ENCODE data around the gene OR1J2. TPM values are rescaled to one million over a fixed set of nuclear protein-coding genes. Genes with fewer than 3 reads are reported as not detected.
"Not testable (repeated sequence)": the region's sequence is repeated elsewhere in the genome, so short reads cannot be mapped to it uniquely, and the experiment has no call there.

OR1J2 gene
- polyA plus RNA-seq, 4 donors, result not detected

DNA sequence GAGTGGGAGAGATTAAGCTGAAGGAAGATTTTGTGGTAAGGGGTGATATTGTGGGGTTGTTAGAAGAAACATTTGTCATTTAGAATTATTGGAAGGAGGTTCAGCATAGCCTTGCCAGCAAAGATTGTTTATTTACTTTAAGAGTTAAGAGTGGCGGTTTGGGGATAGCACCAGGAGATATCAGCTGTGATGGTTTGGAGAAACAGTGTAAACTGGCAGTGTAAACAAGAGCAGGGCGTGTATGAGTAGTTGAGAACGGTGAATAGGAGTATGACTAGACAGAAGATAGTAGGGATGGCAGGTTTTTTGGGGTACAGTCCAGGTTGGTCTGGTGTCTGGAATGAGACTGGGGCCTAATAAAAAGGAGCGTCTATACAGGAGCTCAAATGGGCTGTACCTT, 20.6 kb downstream of the OR1J2 start:
- 31 to 60% (median 58%) methylated on average over 4 of the region's 4 CpGs for WGBS, 3 donors
- H3K27me3 ChIP-seq (ENCODE audit: control insufficient read depth in 3 of 3, insufficient read depth in 3 of 3, low read length in 3 of 3); H3K36me3 ChIP-seq (ENCODE audit: control insufficient read depth in 3 of 3, insufficient read depth in 2 of 3, low read depth in 1 of 3, low read length in 3 of 3); DNase-seq; H3K4me1 ChIP-seq (ENCODE audit: control insufficient read depth in 3 of 3, insufficient read depth in 2 of 3, low read depth in 1 of 3, low read length in 2 of 3); H3K9me3 ChIP-seq (ENCODE audit: control insufficient read depth in 2 of 2, insufficient read depth in 1 of 2, low read depth in 1 of 2, low read length in 1 of 2); FAIRE-seq; H3K27ac ChIP-seq (ENCODE audit: low read depth in 1 of 3, low read length in 2 of 3); H3K4me3 ChIP-seq (ENCODE audit: low read depth in 1 of 3, low read length in 3 of 3): not testable (repeated sequence)

DNA sequence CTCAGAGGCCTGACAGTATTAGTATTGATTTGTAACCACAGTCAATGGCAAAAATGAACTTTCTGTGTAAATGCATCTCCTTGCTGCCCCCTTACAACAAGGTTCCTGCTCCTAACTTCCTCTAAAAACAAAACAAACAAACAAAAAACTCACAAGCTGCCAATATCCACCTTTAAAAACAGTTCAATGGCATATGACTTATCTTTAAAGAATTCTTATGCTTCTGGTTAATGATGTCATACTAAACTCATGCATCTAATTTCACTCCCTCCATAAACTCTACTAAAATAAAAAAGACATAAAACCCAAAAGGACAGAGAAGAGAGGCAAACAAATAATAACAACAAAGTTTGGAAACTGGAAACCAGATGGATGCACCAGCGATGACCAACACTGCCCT, 25.5 kb downstream of the OR1J2 start:
- H3K4me3 ChIP-seq (ENCODE audit: low read depth in 1 of 3, low read length in 3 of 3), result no peak overlapping the region
- no peak for FAIRE-seq

DNA sequence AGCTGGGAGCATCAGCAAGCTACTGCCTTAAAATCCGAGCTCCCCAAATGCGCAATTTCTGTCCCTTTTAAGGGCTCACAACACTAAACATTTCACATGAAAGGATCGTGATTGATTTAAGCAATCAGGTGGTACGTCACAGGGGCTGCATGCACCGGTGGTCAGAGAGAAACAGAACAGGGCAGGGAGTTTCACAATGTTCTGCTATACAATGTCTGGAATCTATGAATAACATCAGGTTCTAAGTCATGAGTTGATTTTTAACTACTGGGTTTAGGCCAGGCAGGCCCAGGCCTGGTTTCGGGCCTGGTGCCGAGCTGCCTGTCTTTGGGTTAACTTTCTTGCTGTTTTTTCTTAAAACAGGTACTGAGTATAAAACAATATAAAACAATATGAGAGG, 26.5 kb downstream of the OR1J2 start:
- H3K27ac ChIP-seq (ENCODE audit: low read depth in 1 of 3, low read length in 2 of 3); FAIRE-seq; H3K4me1 ChIP-seq (ENCODE audit: control insufficient read depth in 3 of 3, insufficient read depth in 2 of 3, low read depth in 1 of 3, low read length in 2 of 3); H3K4me3 ChIP-seq (ENCODE audit: low read depth in 1 of 3, low read length in 3 of 3); H3K27me3 ChIP-seq (ENCODE audit: control insufficient read depth in 3 of 3, insufficient read depth in 3 of 3, low read length in 3 of 3); H3K9me3 ChIP-seq (ENCODE audit: control insufficient read depth in 2 of 2, insufficient read depth in 1 of 2, low read depth in 1 of 2, low read length in 1 of 2); DNase-seq; H3K36me3 ChIP-seq (ENCODE audit: control insufficient read depth in 3 of 3, insufficient read depth in 2 of 3, low read depth in 1 of 3, low read length in 3 of 3): not testable (repeated sequence)
- 66 to 80% (median 69%) methylated on average over 7 of the region's 7 CpGs for WGBS, 3 donors

More for the DNA sequence above, 25.5 kb downstream of the OR1J2 start:
- no peaks in the 10 kb centered on the region for H3K4me1 ChIP-seq (ENCODE audit: control insufficient read depth in 3 of 3, insufficient read depth in 2 of 3, low read depth in 1 of 3, low read length in 2 of 3)
- H3K36me3 ChIP-seq (ENCODE audit: control insufficient read depth in 3 of 3, insufficient read depth in 2 of 3, low read depth in 1 of 3, low read length in 3 of 3), result no peaks in the 10 kb centered on the region
- H3K9me3 ChIP-seq (ENCODE audit: control insufficient read depth in 2 of 2, insufficient read depth in 1 of 2, low read depth in 1 of 2, low read length in 1 of 2), result no peaks in the 10 kb centered on the region
- WGBS, 3 donors, result 90 to 95% (median 93%) methylated on average over 1 of the region's 1 CpG
- no peaks in the 10 kb centered on the region for H3K27me3 ChIP-seq (ENCODE audit: control insufficient read depth in 3 of 3, insufficient read depth in 3 of 3, low read length in 3 of 3)
- no peak for DNase-seq
- no peak overlapping the region for H3K27ac ChIP-seq (ENCODE audit: low read depth in 1 of 3, low read length in 2 of 3)

DNA sequence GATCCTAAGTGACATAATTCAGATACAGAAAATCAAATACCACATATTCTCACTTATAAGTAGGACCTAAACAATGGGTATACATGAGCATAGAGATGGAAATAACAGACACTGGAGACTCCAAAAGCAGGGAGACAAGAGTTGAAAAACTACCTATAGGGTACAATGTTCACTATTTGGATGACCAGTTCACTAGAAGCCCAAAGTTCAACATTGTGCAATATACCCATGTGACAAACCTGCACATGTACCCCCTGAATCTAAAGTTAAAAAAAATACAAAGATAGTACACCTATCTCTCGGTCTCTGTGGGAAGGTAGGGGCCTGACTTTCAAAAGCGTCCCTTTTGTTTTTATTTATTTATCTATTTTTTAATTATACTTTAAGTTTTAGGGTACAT, 28.2 kb downstream of the OR1J2 start:
- 57 to 67% (median 64%) methylated on average over 2 of the region's 2 CpGs for WGBS, 3 donors
- H3K4me3 ChIP-seq (ENCODE audit: low read depth in 1 of 3, low read length in 3 of 3), result no peak overlapping the region
- no peaks in the 10 kb centered on the region for H3K9me3 ChIP-seq (ENCODE audit: control insufficient read depth in 2 of 2, insufficient read depth in 1 of 2, low read depth in 1 of 2, low read length in 1 of 2)
- no peaks in the 10 kb centered on the region for H3K36me3 ChIP-seq (ENCODE audit: control insufficient read depth in 3 of 3, insufficient read depth in 2 of 3, low read depth in 1 of 3, low read length in 3 of 3)
- H3K27ac ChIP-seq (ENCODE audit: low read depth in 1 of 3, low read length in 2 of 3), result no peak overlapping the region
- DNase-seq, result no peak
- FAIRE-seq, result no peak
- no peaks in the 10 kb centered on the region for H3K4me1 ChIP-seq (ENCODE audit: control insufficient read depth in 3 of 3, insufficient read depth in 2 of 3, low read depth in 1 of 3, low read length in 2 of 3)
- H3K27me3 ChIP-seq (ENCODE audit: control insufficient read depth in 3 of 3, insufficient read depth in 3 of 3, low read length in 3 of 3), result no peaks in the 10 kb centered on the region

DNA sequence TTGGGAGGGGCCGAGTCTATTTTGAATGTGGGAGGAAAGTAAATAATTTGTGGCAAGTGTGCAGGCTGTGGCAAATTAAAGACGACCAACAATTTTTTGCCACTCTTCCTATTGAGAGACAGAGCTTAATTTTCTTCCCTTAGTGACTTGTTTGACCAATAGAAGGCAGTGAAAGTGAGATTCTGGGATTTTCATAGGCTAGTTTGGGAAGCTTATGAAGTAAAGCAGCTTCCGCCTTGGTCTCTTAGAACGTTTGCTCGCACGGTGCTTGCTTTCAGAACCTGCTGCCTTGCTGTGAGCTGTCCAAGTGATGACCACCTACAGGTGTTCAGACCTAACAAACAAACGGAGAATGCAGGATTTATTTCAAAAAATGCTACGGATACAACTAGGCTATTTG, 35.6 kb downstream of the OR1J2 start:
- Histone ChIP-seq H3K9me3 (ENCODE audit: control insufficient read depth in 2 of 2, insufficient read depth in 1 of 2, low read depth in 1 of 2, low read length in 1 of 2) (no peaks in the 10 kb centered on the region), H3K4me3 (ENCODE audit: low read depth in 1 of 3, low read length in 3 of 3) (no peak overlapping the region), H3K27me3 (ENCODE audit: control insufficient read depth in 3 of 3, insufficient read depth in 3 of 3, low read length in 3 of 3) (no peaks in the 10 kb centered on the region), H3K36me3 (ENCODE audit: control insufficient read depth in 3 of 3, insufficient read depth in 2 of 3, low read depth in 1 of 3, low read length in 3 of 3) (no peaks in the 10 kb centered on the region), H3K27ac (ENCODE audit: low read depth in 1 of 3, low read length in 2 of 3) (no peak overlapping the region), H3K4me1 (ENCODE audit: control insufficient read depth in 3 of 3, insufficient read depth in 2 of 3, low read depth in 1 of 3, low read length in 2 of 3) (no peaks in the 10 kb centered on the region)
- FAIRE-seq, result no peak
- DNase-seq, result no peak
- 63 to 74% (median 68%) methylated on average over 8 of the region's 8 CpGs for WGBS, 3 donors

DNA sequence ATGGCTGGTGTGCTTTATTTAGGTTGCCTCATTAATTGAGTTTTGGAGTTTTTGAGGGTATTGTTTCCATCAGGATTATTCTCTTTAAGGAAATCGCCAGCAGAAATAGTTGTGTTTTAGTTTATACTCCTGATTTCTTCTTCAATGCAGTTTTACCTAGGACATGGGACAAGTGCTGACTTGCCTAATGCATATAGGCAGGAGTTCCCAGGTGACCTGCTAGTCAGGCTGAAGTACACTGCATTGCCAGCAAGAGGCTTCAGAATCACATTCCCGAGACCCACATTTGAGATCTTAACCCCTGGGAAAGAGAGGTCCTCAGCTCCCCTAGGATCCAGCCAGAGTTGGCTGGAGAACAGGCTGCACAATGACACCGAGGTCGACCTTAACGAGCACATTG, 40.8 kb downstream of the OR1J2 start:
- FAIRE-seq (no peak), DNase-seq (no peak)
- Histone ChIP-seq H3K4me1 (ENCODE audit: control insufficient read depth in 3 of 3, insufficient read depth in 2 of 3, low read depth in 1 of 3, low read length in 2 of 3) (no peaks in the 10 kb centered on the region), H3K27me3 (ENCODE audit: control insufficient read depth in 3 of 3, insufficient read depth in 3 of 3, low read length in 3 of 3) (peaks cover 0 to 9% (median 0%) of the 10 kb centered on the region in 3 donors), H3K9me3 (ENCODE audit: control insufficient read depth in 2 of 2, insufficient read depth in 1 of 2, low read depth in 1 of 2, low read length in 1 of 2) (no peaks in the 10 kb centered on the region), H3K4me3 (ENCODE audit: low read depth in 1 of 3, low read length in 3 of 3) (no peak overlapping the region), H3K36me3 (ENCODE audit: control insufficient read depth in 3 of 3, insufficient read depth in 2 of 3, low read depth in 1 of 3, low read length in 3 of 3) (no peaks in the 10 kb centered on the region), H3K27ac (ENCODE audit: low read depth in 1 of 3, low read length in 2 of 3) (no peak overlapping the region)
- WGBS, 3 donors, result 75 to 80% (median 76%) methylated on average over 5 of the region's 5 CpGs

DNA sequence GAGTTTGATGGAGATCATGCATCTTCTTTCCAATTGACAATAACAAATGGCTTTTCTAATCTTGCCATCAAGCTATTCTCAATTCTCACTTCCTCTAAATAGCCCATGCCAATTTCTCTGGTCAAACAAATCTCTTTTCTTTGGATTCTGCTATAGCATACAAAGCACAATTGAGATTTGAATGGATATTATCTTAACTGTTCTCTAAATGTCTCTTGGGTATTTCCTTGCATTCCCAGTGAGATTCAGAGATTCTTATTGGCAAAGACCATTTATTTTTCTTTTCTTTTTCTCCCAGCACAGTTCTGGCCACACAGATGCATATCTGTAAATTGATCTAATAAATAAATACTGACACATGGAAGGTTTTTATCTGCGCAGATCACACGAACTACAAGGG, 42.2 kb downstream of the OR1J2 start, which contains the start of gene OR1N2:
Gene OR1N2, plus strand, starts transcription at position 301 of the 400 bp plus-strand sequence. CDS start 100 bp downstream, outside the sequence.
- FAIRE-seq, result no peak
- WGBS, 3 donors, result 69 to 76% (median 72%) methylated on average over 2 of the region's 2 CpGs

More for the DNA sequence above, 42.2 kb downstream of the OR1J2 start, which contains the start of gene OR1N2:
- no peak for DNase-seq
- Histone ChIP-seq H3K4me3 (ENCODE audit: low read depth in 1 of 3, low read length in 3 of 3) (no peak within 1 kb of the TSS), H3K36me3 (ENCODE audit: control insufficient read depth in 3 of 3, insufficient read depth in 2 of 3, low read depth in 1 of 3, low read length in 3 of 3) (no peaks in the 10 kb centered on the region), H3K27me3 (ENCODE audit: control insufficient read depth in 3 of 3, insufficient read depth in 3 of 3, low read length in 3 of 3) (peaks cover 0 to 9% (median 0%) of the 10 kb centered on the region in 3 donors), H3K27ac (ENCODE audit: low read depth in 1 of 3, low read length in 2 of 3) (no peak within 1 kb of the TSS), H3K4me1 (ENCODE audit: control insufficient read depth in 3 of 3, insufficient read depth in 2 of 3, low read depth in 1 of 3, low read length in 2 of 3) (no peaks in the 10 kb centered on the region), H3K9me3 (ENCODE audit: control insufficient read depth in 2 of 2, insufficient read depth in 1 of 2, low read depth in 1 of 2, low read length in 1 of 2) (no peaks in the 10 kb centered on the region)

Other genes with a start within 250 kb of the OR1J2 start
- 10 to 100 TPM in 1 of 4 donors, 1 to 10 TPM in 3; 6.5 to 15.7 (median 8.5) TPM for gene RBM18, start 246.0 kb upstream of the OR1J2 start, polyA plus RNA-seq
- gene MRRF, start 245.9 kb upstream of the OR1J2 start, polyA plus RNA-seq, result 10 to 100 TPM; 46.2 to 72.7 (median 58.6) TPM
- gene PTGS1, start 139.8 kb upstream of the OR1J2 start, polyA plus RNA-seq, result 1 to 10 TPM; 1.8 to 7.5 (median 3.9) TPM
- not detected for gene OR1J1, start 32.9 kb upstream of the OR1J2 start, polyA plus RNA-seq
- gene OR1J4, start 8.3 kb downstream of the OR1J2 start, polyA plus RNA-seq, result not detected
- not detected for gene OR1N1, start 16.5 kb downstream of the OR1J2 start, polyA plus RNA-seq
- gene OR1N2, start 42.3 kb downstream of the OR1J2 start, polyA plus RNA-seq, result not detected
- gene OR1L8, start 72.6 kb downstream of the OR1J2 start, polyA plus RNA-seq, result under 1 TPM in 2 of 4 donors, not detected in 2; 0.03 to 0.07 TPM
- not detected for gene OR1Q1, start 103.9 kb downstream of the OR1J2 start, polyA plus RNA-seq
- not detected for gene OR1B1, start 146.8 kb downstream of the OR1J2 start, polyA plus RNA-seq
- not detected for gene OR1L1, start 150.9 kb downstream of the OR1J2 start, polyA plus RNA-seq
- not detected for gene OR1L3, start 164.3 kb downstream of the OR1J2 start, polyA plus RNA-seq
- gene OR1L4, start 213.2 kb downstream of the OR1J2 start, polyA plus RNA-seq, result not detected
- not detected for gene OR1L6, start 231.5 kb downstream of the OR1J2 start, polyA plus RNA-seq

Measured in small intestine (tissue), 7 donors.